Adrenal gland (tissue), 5 donors: Measurements from ENCODE around the gene SMAD3.

Source experiments
- POLR2A ChIP-seq, 2 donors: fragments of 450-650 bp; IDR thresholded peaks; one replicate each; pipeline ENCODE4 v1.6.1; 2017; ENCODE audit warnings: antibody characterized with exemption in 2 of 2, mild to moderate bottlenecking in 2 of 2, moderate library complexity in 1 of 2
- TF ChIP-seq, protein P1 (sequence below), 6 experiments: fragments of 450-650 bp in 4 of 6; fragments of 200-600 bp in 2 of 6; sonication (generic) in 1 of 6; IDR thresholded peaks; 1 replicate in 5 of 6; 2 replicates in 1 of 6; pipeline versions ENCODE4 v1.5.1 to v1.8.0; 2016 to 2021; ENCODE audit warnings: antibody characterized with exemption in 6 of 6, mild to moderate bottlenecking in 2 of 6, moderate library complexity in 1 of 6
- donor health status: DM: no; HTN: no; CAD: no.

DNA sequence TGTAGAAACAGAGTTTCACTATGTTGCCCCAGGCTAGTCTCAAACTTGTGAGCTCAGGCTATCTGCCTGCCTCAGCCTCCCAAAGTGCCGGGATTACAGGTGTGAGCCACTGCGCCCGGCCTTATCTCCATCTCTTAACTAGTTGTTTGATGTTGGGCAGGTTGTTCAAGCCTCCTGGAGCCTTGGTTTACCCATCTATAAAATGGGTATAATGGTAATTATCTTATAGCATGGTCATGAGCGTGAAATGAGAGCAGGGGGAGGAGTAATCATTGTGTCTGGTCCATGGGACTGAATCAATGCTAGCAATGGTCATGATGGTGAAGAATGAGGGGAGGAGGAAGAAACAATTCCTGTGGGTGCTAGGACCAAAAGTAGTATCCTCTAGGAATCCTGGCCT lies 32.0 kb downstream of the SMAD3 start:
- TF ChIP-seq POLR2A (IDR thresholded peaks at IDR 0.05): no peak
- TF ChIP-seq, protein P1, sequence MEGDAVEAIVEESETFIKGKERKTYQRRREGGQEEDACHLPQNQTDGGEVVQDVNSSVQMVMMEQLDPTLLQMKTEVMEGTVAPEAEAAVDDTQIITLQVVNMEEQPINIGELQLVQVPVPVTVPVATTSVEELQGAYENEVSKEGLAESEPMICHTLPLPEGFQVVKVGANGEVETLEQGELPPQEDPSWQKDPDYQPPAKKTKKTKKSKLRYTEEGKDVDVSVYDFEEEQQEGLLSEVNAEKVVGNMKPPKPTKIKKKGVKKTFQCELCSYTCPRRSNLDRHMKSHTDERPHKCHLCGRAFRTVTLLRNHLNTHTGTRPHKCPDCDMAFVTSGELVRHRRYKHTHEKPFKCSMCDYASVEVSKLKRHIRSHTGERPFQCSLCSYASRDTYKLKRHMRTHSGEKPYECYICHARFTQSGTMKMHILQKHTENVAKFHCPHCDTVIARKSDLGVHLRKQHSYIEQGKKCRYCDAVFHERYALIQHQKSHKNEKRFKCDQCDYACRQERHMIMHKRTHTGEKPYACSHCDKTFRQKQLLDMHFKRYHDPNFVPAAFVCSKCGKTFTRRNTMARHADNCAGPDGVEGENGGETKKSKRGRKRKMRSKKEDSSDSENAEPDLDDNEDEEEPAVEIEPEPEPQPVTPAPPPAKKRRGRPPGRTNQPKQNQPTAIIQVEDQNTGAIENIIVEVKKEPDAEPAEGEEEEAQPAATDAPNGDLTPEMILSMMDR (IDR thresholded peaks at IDR 0.05): no peak
